HG03066 (cell line): ENCODE results near the gene SLC37A3.
"Not testable (repeated sequence)": the region's sequence is repeated elsewhere in the genome, so short reads cannot be mapped to it uniquely, and the experiment has no call there.

Source experiments
- ATAC-seq: cut with Tn5 transposase; IDR thresholded peaks from one replicate; pipeline ENCODE4 v1.9.1; 2021; ENCODE audit warnings: low read depth; ENCODE audit not compliant: unreplicated experiment

The SLC37A3 gene

GRCh38 chr7:140349144-140349771 lies 49.1 kb downstream of the SLC37A3 start:
- ATAC-seq, result no peak

GRCh38 chr7:140348161-140348849 lies 50.0 kb downstream of the SLC37A3 start:
- no peak for ATAC-seq

GRCh38 chr7:140347218-140347617 lies 51.1 kb downstream of the SLC37A3 start:
- ATAC-seq, result no peak

- no peak for ATAC-seq
Observed at GRCh38 chr7:140345426-140345825, 52.9 kb downstream of the SLC37A3 start.

- ATAC-seq, result no peak
Observed at GRCh38 chr7:140342727-140343514, 55.4 kb downstream of the SLC37A3 start.

- not testable (repeated sequence) for ATAC-seq
Observed at GRCh38 chr7:140338959-140339358, 59.4 kb downstream of the SLC37A3 start.

- no peak for ATAC-seq
Observed at GRCh38 chr7:140334341-140335057, 63.8 kb downstream of the SLC37A3 start.

- ATAC-seq, result no peak
Observed at GRCh38 chr7:140333686-140334085, 64.6 kb downstream of the SLC37A3 start.

GRCh38 chr7:140333223-140333622 lies 65.1 kb downstream of the SLC37A3 start:
- ATAC-seq, result no peak

GRCh38 chr7:140330595-140330994 lies 67.7 kb downstream of the SLC37A3 start:
- ATAC-seq, result no peak

- ATAC-seq, result no peak
Observed at GRCh38 chr7:140330128-140330527, 68.2 kb downstream of the SLC37A3 start.

- ATAC-seq, result no peak
Observed at GRCh38 chr7:140327261-140327661, 71.1 kb downstream of the SLC37A3 start.

GRCh38 chr7:140326116-140326928 lies 72.0 kb downstream of the SLC37A3 start:
- no peak for ATAC-seq

- ATAC-seq, result no peak
Observed at GRCh38 chr7:140325600-140325999, 72.7 kb downstream of the SLC37A3 start.

- no peak for ATAC-seq
Observed at GRCh38 chr7:140324714-140325113, 73.6 kb downstream of the SLC37A3 start.

GRCh38 chr7:140322759-140323158 lies 75.6 kb downstream of the SLC37A3 start:
- no peak for ATAC-seq

GRCh38 chr7:140320078-140320477 lies 78.3 kb downstream of the SLC37A3 start:
- not testable (repeated sequence) for ATAC-seq

GRCh38 chr7:140317999-140318398 lies 80.3 kb downstream of the SLC37A3 start:
- ATAC-seq, result no peak

- ATAC-seq, result no peak
Observed at GRCh38 chr7:140317597-140317996, 80.7 kb downstream of the SLC37A3 start.

- no peak for ATAC-seq
Observed at GRCh38 chr7:140316165-140316661, 82.1 kb downstream of the SLC37A3 start.
